CD14-positive monocyte (primary cell): Measurements from ENCODE around the gene HSPB2. TPM values are rescaled to one million over a fixed set of nuclear protein-coding genes. Genes with fewer than 3 reads are reported as not detected.

Source experiments
- DNase-seq, 3 donors: peaks; one replicate each; pipeline ENCODE4 v3.0.0-alpha.2; 2011 to 2022
- H2AFZ ChIP-seq: 2 replicates; pipeline ENCODE4 v1.6.0; 2012; ENCODE audit warnings: mild to moderate bottlenecking, low read depth, low read length, inconsistent platforms; ENCODE audit not compliant: insufficient read depth, poor library complexity, severe bottlenecking
- H3K27ac ChIP-seq, 2 donors: 1 replicate in 1 of 2; 2 replicates in 1 of 2; pipeline ENCODE4 v1.5.1; 2012 to 2013; ENCODE audit warnings: low read length in 2 of 2, control low read depth in 1 of 2, inconsistent platforms in 1 of 2, low read depth in 1 of 2, mild to moderate bottlenecking in 1 of 2
- H3K27me3 ChIP-seq, 2 donors: one replicate each; pipeline versions ENCODE4 v1.6.0 to v1.6.1; 2011 to 2013; ENCODE audit warnings: low read length in 2 of 2; ENCODE audit not compliant: control insufficient read depth in 2 of 2, insufficient read depth in 2 of 2
- H3K36me3 ChIP-seq, 2 donors: replicated peaks in 1 of 2; 1 replicate in 1 of 2; 2 replicates in 1 of 2; pipeline versions ENCODE4 v1.5.1 to v1.6.1; 2012 to 2013; ENCODE audit warnings: low read length in 2 of 2, control low read depth in 1 of 2, inconsistent platforms in 1 of 2, mild to moderate bottlenecking in 1 of 2; ENCODE audit not compliant: insufficient read depth in 2 of 2, control insufficient read depth in 1 of 2
- H3K4me1 ChIP-seq, 2 donors: 1 replicate in 1 of 2; 2 replicates in 1 of 2; pipeline versions ENCODE4 v1.5.1 to v1.6.1; 2012 to 2013; ENCODE audit warnings: low read length in 2 of 2, control low read depth in 1 of 2, inconsistent platforms in 1 of 2, mild to moderate bottlenecking in 1 of 2, moderate library complexity in 1 of 2; ENCODE audit not compliant: insufficient read depth in 2 of 2, control insufficient read depth in 1 of 2
- H3K4me2 ChIP-seq: replicated peaks from 2 replicates; pipeline ENCODE3; 2012; ENCODE audit warnings: low read length, moderate library complexity, mild to moderate bottlenecking; ENCODE audit not compliant: poor library complexity, severe bottlenecking; ENCODE audit errors: extremely low read depth
- H3K4me3 ChIP-seq, 3 experiments: fragments of 200-600 bp in 1 of 3; sonication (generic) in 1 of 3; replicated peaks in 1 of 3; 1 replicate in 2 of 3; 2 replicates in 1 of 3; pipeline ENCODE4 v1.5.1; 2011 to 2013; ENCODE audit warnings: low read length in 3 of 3, mild to moderate bottlenecking in 3 of 3, control low read depth in 2 of 3, low read depth in 2 of 3, inconsistent platforms in 1 of 3, moderate library complexity in 1 of 3
- H3K79me2 ChIP-seq: 2 replicates; pipeline ENCODE4 v1.6.0; 2012; ENCODE audit warnings: mild to moderate bottlenecking, control low read depth, inconsistent platforms, low read length, moderate library complexity; ENCODE audit not compliant: insufficient read depth
- H3K9ac ChIP-seq: 2 replicates; pipeline ENCODE4 v1.6.0; 2017; ENCODE audit warnings: low read length, mild to moderate bottlenecking; ENCODE audit not compliant: insufficient read depth, poor library complexity, severe bottlenecking
- H3K9me3 ChIP-seq, 2 donors: replicated peaks in 1 of 2; 1 replicate in 1 of 2; 2 replicates in 1 of 2; pipeline versions ENCODE4 v1.5.1 to v1.6.1; 2012 to 2013; ENCODE audit warnings: low read length in 2 of 2, control low read depth in 1 of 2; ENCODE audit not compliant: control insufficient read depth in 1 of 2, insufficient read depth in 1 of 2
- H4K20me1 ChIP-seq: 2 replicates; pipeline ENCODE4 v1.6.0; 2012; ENCODE audit warnings: mild to moderate bottlenecking, low read length, control low read depth, moderate library complexity; ENCODE audit not compliant: insufficient read depth
- H3K27ac Mint-ChIP-seq, 7 donors: one replicate each; pipeline ENCODE4 v1.8.0; 2020; ENCODE audit warnings: mild to moderate bottlenecking in 7 of 7, mixed read lengths in 7 of 7, moderate library complexity in 6 of 7, inconsistent platforms in 2 of 7
- H3K27me3 Mint-ChIP-seq, 3 donors: one replicate each; pipeline ENCODE4 v1.8.0; 2021 to 2022; ENCODE audit warnings: low read depth in 3 of 3, mild to moderate bottlenecking in 3 of 3, mixed read lengths in 3 of 3, moderate library complexity in 3 of 3, inconsistent platforms in 1 of 3
- H3K36me3 Mint-ChIP-seq, 2 donors: one replicate each; pipeline ENCODE4 v1.8.0; 2020; ENCODE audit warnings: mixed read lengths in 2 of 2, inconsistent platforms in 1 of 2, mild to moderate bottlenecking in 1 of 2
- H3K4me1 Mint-ChIP-seq: one replicate; pipeline ENCODE4 v1.8.0; 2020; ENCODE audit warnings: mild to moderate bottlenecking, mixed read lengths
- H3K4me3 Mint-ChIP-seq, 2 donors: one replicate each; pipeline ENCODE4 v1.8.0; 2020; ENCODE audit warnings: mild to moderate bottlenecking in 2 of 2, mixed read lengths in 2 of 2, moderate library complexity in 1 of 2
- H3K9me3 Mint-ChIP-seq, 7 donors: one replicate each; pipeline ENCODE4 v1.8.0; 2020 to 2022; ENCODE audit warnings: mixed read lengths in 7 of 7, mild to moderate bottlenecking in 6 of 7, moderate library complexity in 6 of 7, inconsistent platforms in 2 of 7
- CTCF ChIP-seq: fragments of 200-600 bp; IDR thresholded peaks from one replicate; pipeline ENCODE4 v1.8.0; 2022; ENCODE audit warnings: antibody characterized with exemption, mild to moderate bottlenecking
- WGBS: methylation state at CpG from one replicate; pipeline ENCODE4 v1.1.5; 2013; ENCODE audit warnings: missing lambda C conversion rate; ENCODE audit not compliant: insufficient coverage; 5-methylcytosine and 5-hydroxymethylcytosine counted together
- intact Hi-C, 2 donors: fragments of 100-400 bp; cut with micrococcal nuclease; formaldehyde crosslinking; loops; one replicate each; pipeline versions ENCODE4 v1.15.0 to v1.15.1; 2023
- polyA plus RNA-seq, 3 donors: library from polyadenylated mRNA; depleted of rRNA in 1 of 3; unstranded in 2 of 3; stranded (reverse) in 1 of 3; fragments of 300-500 nt in 2 of 3; fragments of >200 nt in 1 of 3; fragmentation: Illumina TruSeq in 2 of 3; gene quantifications; 1 replicate in 2 of 3; 2 replicates in 1 of 3; pipeline ENCODE4 v1.2.3, GENCODE V29; 2012 to 2021

HSPB2 gene
- polyA plus RNA-seq, 3 donors: not detected

- peaks cover 0 to 3% of the 10 kb centered on the region in 2 donors for H3K36me3 Mint-ChIP-seq
- H3K4me1 Mint-ChIP-seq: peaks cover 3% of the 10 kb centered on the region
- H3K4me3 ChIP-seq: no peak overlapping the region
- intact Hi-C loops: no loop called here
- no peaks in the 10 kb centered on the region for H3K4me1 ChIP-seq
- WGBS: no CpG with 5 or more reads among the region's 2 CpGs
- DNase-seq: no peak
- H3K9me3 ChIP-seq: peaks cover 4 to 11% of the 10 kb centered on the region in 2 donors
- H3K27ac Mint-ChIP-seq: no peak overlapping the region
- no peak for TF ChIP-seq CTCF
- peaks cover 0 to 3% of the 10 kb centered on the region in 2 donors for H3K27me3 ChIP-seq
- H3K9me3 Mint-ChIP-seq: peaks cover 8 to 15% (median 13%) of the 10 kb centered on the region in 7 donors
- H3K9ac ChIP-seq: no peak overlapping the region
- no peaks in the 10 kb centered on the region for H3K79me2 ChIP-seq
- no peak overlapping the region for H3K4me2 ChIP-seq
- H3K4me3 Mint-ChIP-seq: no peak overlapping the region
- H3K36me3 ChIP-seq: no peaks in the 10 kb centered on the region
- no peak overlapping the region for H2AFZ ChIP-seq
- H3K27me3 Mint-ChIP-seq: peaks cover 2 to 6% (median 6%) of the 10 kb centered on the region in 3 donors
- no peaks in the 10 kb centered on the region for H4K20me1 ChIP-seq
- no peak overlapping the region for H3K27ac ChIP-seq
These were observed 7.1 kb upstream of the HSPB2 start for GRCh38 chr11:111905411-111905810.

- Mint-ChIP-seq H3K9me3 (peaks cover 8 to 15% (median 13%) of the 10 kb centered on the region in 7 donors), H3K36me3 (peaks cover 0 to 3% of the 10 kb centered on the region in 2 donors), H3K4me3 (no peak overlapping the region), H3K27ac (no peak overlapping the region), H3K27me3 (peaks cover 14 to 16% (median 15%) of the 10 kb centered on the region in 3 donors), H3K4me1 (peaks cover 3% of the 10 kb centered on the region)
- no peak overlapping the region for H3K4me3 ChIP-seq
- no peak for TF ChIP-seq CTCF
- WGBS: no CpG with 5 or more reads among the region's 1 CpG
- no peak overlapping the region for H3K27ac ChIP-seq
- H3K79me2 ChIP-seq: no peaks in the 10 kb centered on the region
- H3K4me2 ChIP-seq: no peak overlapping the region
- no peak overlapping the region for H3K9ac ChIP-seq
- H4K20me1 ChIP-seq: no peaks in the 10 kb centered on the region
- no peak for DNase-seq
- H3K36me3 ChIP-seq: no peaks in the 10 kb centered on the region
- no peaks in the 10 kb centered on the region for H3K4me1 ChIP-seq
- no peak overlapping the region for H2AFZ ChIP-seq
- H3K9me3 ChIP-seq: peaks cover 4 to 11% of the 10 kb centered on the region in 2 donors
- peaks cover 5 to 16% of the 10 kb centered on the region in 2 donors for H3K27me3 ChIP-seq
- intact Hi-C loops: no loop called here
These were observed 5.9 kb upstream of the HSPB2 start for GRCh38 chr11:111906680-111907079.
